A673 (cell line): ENCODE results near the gene CRACR2A. TPM values are rescaled to one million over a fixed set of nuclear protein-coding genes. Genes with fewer than 3 reads are reported as not detected.

Source experiments
- BruUV-seq: library from RNA; stranded (reverse); fragments of 400-500 nt; replicated peaks from 2 replicates; lab custom pipeline; 2021; lab: Mats Ljungman, UMichigan
- CTCF ChIA-PET: fragments of 300-600 bp; sonication (Branson Sonifier 250); formaldehyde crosslinking; loops from one replicate; lab custom pipeline; 2022; ENCODE audit warnings: antibody characterized with exemption; lab: Charles Lee
- POLR2A ChIA-PET: fragments of 300-600 bp; sonication (Branson Sonifier 250); formaldehyde crosslinking; loops from one replicate; lab custom pipeline; 2022; ENCODE audit warnings: antibody characterized with exemption; ENCODE audit not compliant: low non-redundant PET; lab: Charles Lee
- DNase-seq: peaks from one replicate; pipeline ENCODE4 v3.0.0-alpha.2; 2015; ENCODE audit warnings: low spot score
- H3K27ac ChIP-seq: fragments of 200-600 bp; sonication (generic); 2 replicates; pipeline ENCODE4 v1.5.1; 2016; ENCODE audit warnings: mixed run types, low read depth, mild to moderate bottlenecking, mixed read lengths, antibody characterized with exemption, low read length; ENCODE audit not compliant: poor library complexity, severe bottlenecking
- H3K27me3 ChIP-seq: fragments of 200-600 bp; sonication (generic); replicated peaks from 2 replicates; pipeline ENCODE4 v1.6.1; 2017; ENCODE audit warnings: mixed run types, low read depth, mild to moderate bottlenecking, mixed read lengths, antibody characterized with exemption, low read length; ENCODE audit not compliant: insufficient read depth, poor library complexity
- H3K36me3 ChIP-seq: fragments of 200-600 bp; sonication (generic); 2 replicates; pipeline ENCODE4 v1.6.1; 2016; ENCODE audit warnings: mixed run types, mild to moderate bottlenecking, mixed read lengths, antibody characterized with exemption, low read length; ENCODE audit not compliant: insufficient read depth, poor library complexity, severe bottlenecking
- H3K4me1 ChIP-seq: fragments of 200-600 bp; sonication (generic); 2 replicates; pipeline ENCODE4 v1.6.1; 2017; ENCODE audit warnings: mixed run types, mild to moderate bottlenecking, mixed read lengths, antibody characterized with exemption, low read length; ENCODE audit not compliant: insufficient read depth, poor library complexity, severe bottlenecking
- H3K4me3 ChIP-seq: fragments of 200-600 bp; sonication (generic); 2 replicates; pipeline ENCODE4 v1.5.1; 2016; ENCODE audit warnings: low read depth, mixed run types, mild to moderate bottlenecking, mixed read lengths, low read length; ENCODE audit not compliant: poor library complexity, severe bottlenecking
- H3K9me3 ChIP-seq: fragments of 200-600 bp; sonication (generic); 2 replicates; pipeline ENCODE4 v1.6.1; 2016; ENCODE audit warnings: mixed run types, low read depth, mild to moderate bottlenecking, mixed read lengths, antibody characterized with exemption, low read length; ENCODE audit not compliant: poor library complexity, severe bottlenecking
- CTCF ChIP-seq: fragments of 300-800, 200-600 bp; sonication (generic); conservative IDR thresholded peaks from 2 replicates; pipeline ENCODE4 v1.5.1; 2017; ENCODE audit warnings: low read depth, mild to moderate bottlenecking, antibody characterized with exemption, low read length, moderate library complexity, mixed read lengths
- EZH2 ChIP-seq: fragments of 200-600 bp; sonication (generic); IDR thresholded peaks from 2 replicates; pipeline ENCODE4 v1.6.1; 2017; ENCODE audit warnings: borderline replicate concordance, low read depth, mild to moderate bottlenecking, mixed read lengths, antibody characterized with exemption, low read length; ENCODE audit not compliant: poor library complexity, severe bottlenecking
- intact Hi-C: fragments of 100-400 bp; cut with micrococcal nuclease; formaldehyde crosslinking; loops from one replicate; pipeline ENCODE4 v1.10.0; 2022; ENCODE audit not compliant: unreplicated experiment
- total RNA-seq: library from RNA; stranded (reverse); gene quantifications from 2 replicates; pipeline ENCODE4 v1.2.3, GENCODE V29; 2021

CRACR2A gene
- total RNA-seq, 1 experiment from 2014 or later: 0.13 TPM

GRCh38 chr12:3704512-3705353 lies 48.2 kb downstream of the CRACR2A start:
- H3K27me3 ChIP-seq: peaks cover 85% of the 10 kb centered on the region
- no peaks in the 10 kb centered on the region for H3K9me3 ChIP-seq
- no peaks in the 10 kb centered on the region for H3K36me3 ChIP-seq
- intact Hi-C loops: no loop called here
- H3K27ac ChIP-seq: no peak overlapping the region
- no peak for DNase-seq
- peaks cover 9% of the 10 kb centered on the region for H3K4me1 ChIP-seq
- no peak for TF ChIP-seq EZH2
- TF ChIP-seq CTCF: no peak
- BruUV-seq: no TSS peak
- no peak overlapping the region for H3K4me3 ChIP-seq
- ChIA-PET CTCF (no interaction called here), POLR2A (no interaction called here)

GRCh38 chr12:3700861-3701260 lies 52.0 kb downstream of the CRACR2A start:
- Histone ChIP-seq H3K27ac (no peak overlapping the region), H3K4me1 (no peaks in the 10 kb centered on the region), H3K36me3 (no peaks in the 10 kb centered on the region), H3K9me3 (no peaks in the 10 kb centered on the region), H3K4me3 (no peak overlapping the region), H3K27me3 (peaks cover 99% of the 10 kb centered on the region)
- POLR2A ChIA-PET: no interaction called here
- CTCF ChIA-PET: no interaction called here
- no peak for DNase-seq
- TF ChIP-seq EZH2 (no peak), CTCF (no peak)
- intact Hi-C loops: no loop called here
- BruUV-seq: no TSS peak

- no peak for DNase-seq
- no peaks in the 10 kb centered on the region for H3K9me3 ChIP-seq
- H3K36me3 ChIP-seq: no peaks in the 10 kb centered on the region
- ChIA-PET CTCF (no interaction called here), POLR2A (no interaction called here)
- no TSS peak for BruUV-seq
- TF ChIP-seq CTCF (no peak), EZH2 (no peak)
- peaks cover 97% of the 10 kb centered on the region for H3K27me3 ChIP-seq
- H3K27ac ChIP-seq: no peak overlapping the region
- intact Hi-C loops: no loop called here
- H3K4me1 ChIP-seq: no peaks in the 10 kb centered on the region
- H3K4me3 ChIP-seq: no peak overlapping the region
These were observed 54.5 kb downstream of the CRACR2A start for GRCh38 chr12:3698218-3698974.
